ENCODE measurements around the gene ABHD5.
"Not testable (repeated sequence)": the region's sequence is repeated elsewhere in the genome, so short reads cannot be mapped to it uniquely, and the experiment has no call there.

ABHD5 gene

GRCh38 chr3:43690400-43691119 lies at the start of gene ABHD5:
Gene ABHD5 (plus strand): TSS chr3:43690938. CDS start chr3:43690993, 55 bp downstream.
- peak; percentile 46 to 84 for DNase-seq

GRCh38 chr3:43641306-43642114 lies 49.2 kb upstream of the ABHD5 start:
- DNase-seq, result no peak

- DNase-seq, result no peak
Measured at GRCh38 chr3:43644443-43644842, 46.3 kb upstream of the ABHD5 start.

GRCh38 chr3:43647331-43648166 lies 43.2 kb upstream of the ABHD5 start:
- DNase-seq, result no peak

DNA sequence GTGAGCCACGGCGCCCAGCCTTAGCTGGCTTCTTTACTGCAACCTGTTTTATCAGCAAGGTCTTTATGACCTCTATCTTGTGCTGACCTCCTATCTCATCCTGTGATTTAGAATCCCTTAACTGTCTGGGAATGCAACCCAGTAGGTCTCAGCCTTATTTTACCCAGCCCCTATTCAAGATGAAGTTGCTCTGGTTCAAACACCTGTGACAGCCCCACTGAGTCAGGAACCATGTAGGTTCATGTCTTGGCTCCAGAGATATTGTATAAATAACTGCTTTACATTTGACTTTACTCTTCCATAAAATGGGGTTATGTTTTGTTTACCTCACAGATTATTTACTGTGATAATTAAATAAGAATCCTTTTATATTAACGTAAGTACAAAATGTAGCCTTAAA lies 41.8 kb upstream of the ABHD5 start:
- no peak for DNase-seq

- DNase-seq, result no peak
Measured at GRCh38 chr3:43649365-43649968, 41.3 kb upstream of the ABHD5 start.

DNA sequence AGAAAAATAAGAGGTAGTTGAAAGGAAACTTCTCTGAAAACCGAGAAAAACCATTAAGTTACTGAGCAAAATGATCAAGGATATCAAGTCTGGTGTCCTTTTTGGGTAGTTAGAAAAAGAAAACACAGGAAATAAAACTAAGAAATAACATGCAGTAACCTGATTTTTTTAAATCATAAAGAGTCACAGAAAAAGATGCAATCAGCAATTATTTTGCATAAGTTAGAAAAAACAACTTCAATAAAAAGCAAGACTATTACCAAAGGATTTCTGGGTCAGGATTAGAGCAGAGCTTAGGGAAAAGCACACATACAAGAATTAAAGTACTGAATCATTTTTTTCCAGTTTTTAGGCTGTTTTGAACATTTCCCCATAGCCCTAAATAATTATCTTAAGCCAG lies 40.4 kb upstream of the ABHD5 start:
- no peak for DNase-seq

- not testable (repeated sequence) for DNase-seq
Measured at GRCh38 chr3:43656390-43656789, 34.3 kb upstream of the ABHD5 start.

DNA sequence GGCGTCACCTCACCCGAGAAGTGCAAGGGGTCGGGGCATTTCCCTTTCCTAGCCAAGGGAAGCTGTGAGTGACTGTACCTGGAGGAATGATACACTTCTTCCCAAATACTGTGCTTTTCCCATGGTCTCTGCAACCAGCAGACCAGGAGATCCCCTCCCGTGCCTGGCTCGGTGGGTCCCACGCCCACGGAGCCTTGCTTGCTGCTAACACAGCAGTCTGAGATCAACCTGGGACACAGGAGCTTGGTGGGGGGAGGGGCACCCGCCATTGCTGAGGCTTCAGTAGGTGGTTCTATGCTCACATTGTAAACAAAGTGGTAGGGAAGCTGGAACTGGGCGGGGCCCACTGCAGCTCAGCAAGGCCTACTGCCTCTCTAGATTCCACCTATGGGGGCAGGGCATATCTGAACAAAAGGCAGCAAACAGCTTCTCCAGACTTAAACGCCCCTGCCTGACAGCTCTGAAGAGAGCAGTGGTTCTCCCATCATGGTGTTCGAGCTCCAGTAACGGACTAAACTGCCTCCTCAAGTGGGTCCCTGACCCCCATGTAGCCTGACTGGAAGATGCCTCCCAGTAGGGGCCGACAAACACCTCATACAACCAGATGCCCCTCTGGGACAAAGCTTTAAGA lies 31.4 kb upstream of the ABHD5 start:
- no peak for DNase-seq

DNA sequence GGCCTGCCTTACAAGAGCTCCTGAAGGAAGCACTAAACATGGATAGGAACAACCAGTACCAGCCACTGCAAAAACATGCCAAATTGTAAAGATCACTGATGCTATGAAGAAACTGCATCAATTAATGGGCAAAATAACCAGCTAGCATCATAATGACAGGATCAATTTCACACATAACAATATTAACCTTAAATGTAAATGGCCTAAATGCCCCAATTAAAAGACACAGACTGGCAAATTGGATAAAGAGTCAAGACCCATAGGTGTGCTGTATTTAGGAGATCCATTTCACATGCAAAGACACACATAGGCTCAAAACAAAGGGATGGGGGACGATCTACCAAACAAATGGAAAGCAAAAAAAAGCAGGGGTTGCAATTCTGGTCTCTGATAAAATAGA lies 29.4 kb upstream of the ABHD5 start:
- not testable (repeated sequence) for DNase-seq

- not testable (repeated sequence) for DNase-seq
Measured at GRCh38 chr3:43665011-43665410, 25.7 kb upstream of the ABHD5 start.

- no peak for DNase-seq
Measured at GRCh38 chr3:43670635-43671522, 19.9 kb upstream of the ABHD5 start.

DNA sequence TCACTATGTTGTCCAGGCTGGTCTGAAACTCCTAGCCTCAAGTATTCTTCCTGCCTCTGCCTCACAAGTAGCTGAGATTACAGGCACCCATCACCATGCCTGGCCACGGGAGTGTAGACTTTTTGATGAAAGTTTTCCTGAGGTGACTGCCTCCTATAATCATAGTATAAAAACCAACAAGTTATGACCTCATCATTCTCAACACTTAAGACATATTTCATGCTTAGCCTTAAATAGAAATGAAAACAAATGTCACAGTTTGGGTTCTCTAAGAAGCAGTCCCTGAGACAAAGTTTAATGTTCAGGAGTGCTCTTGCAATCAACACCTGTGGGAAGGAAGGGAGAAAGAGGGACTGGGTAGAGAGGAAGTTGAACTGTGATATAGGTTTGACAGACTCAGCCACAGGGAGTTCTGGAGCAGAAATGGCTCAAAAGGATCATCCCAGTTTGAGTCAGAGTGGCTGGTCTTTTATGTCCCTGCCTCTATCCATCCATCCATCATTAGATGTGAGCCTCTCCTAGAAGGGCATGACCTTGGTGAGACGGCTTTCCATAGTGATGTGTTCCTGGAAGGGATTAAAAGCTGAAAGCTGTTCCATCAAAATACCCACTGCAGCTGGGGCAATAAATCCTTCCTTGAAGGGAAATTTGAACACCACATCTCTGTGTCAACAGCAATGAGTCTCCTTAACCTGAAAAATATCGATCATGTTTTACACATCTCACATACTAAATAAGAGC lies 16.2 kb upstream of the ABHD5 start:
- DNase-seq, result no peak

- DNase-seq, result no peak
Measured at GRCh38 chr3:43675593-43675992, 15.1 kb upstream of the ABHD5 start.

DNA sequence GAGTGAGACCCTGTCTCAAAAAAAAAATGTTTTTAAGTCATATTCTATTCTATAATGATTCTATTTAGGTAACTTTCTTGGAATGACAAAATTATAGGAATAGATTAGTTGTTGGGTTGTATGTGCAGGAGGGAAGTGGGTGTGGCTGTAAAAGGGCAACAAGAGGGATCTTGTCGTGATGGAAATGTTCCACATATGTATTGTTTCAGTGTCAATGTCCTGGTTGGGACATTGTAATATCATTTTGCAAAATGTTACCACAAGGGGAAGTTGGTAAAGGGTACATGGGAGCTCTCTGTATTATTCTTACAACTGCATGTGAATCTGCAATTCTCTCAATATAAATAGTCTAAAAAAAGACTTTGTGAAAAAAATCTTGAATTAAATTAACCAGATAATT lies 14.3 kb upstream of the ABHD5 start:
- DNase-seq, result no peak

DNA sequence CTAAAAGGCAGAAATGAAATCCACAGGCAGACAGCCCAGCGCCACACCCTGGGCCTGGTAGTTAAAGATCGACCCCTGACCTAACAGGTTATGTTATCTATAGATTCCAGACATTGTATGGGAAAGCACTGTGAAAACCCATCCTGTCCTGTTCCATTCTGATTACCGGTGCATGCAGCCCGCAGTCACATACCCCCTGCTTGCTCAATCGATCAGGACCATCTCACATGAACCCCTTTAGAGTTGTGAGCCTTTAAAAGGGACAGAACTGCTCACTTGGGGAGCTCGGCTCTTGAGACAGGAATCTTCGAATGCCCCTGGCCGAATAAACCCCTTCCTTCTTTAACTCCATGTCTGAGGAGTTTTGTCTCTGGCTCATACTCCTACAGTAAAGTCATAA lies 12.4 kb upstream of the ABHD5 start:
- not testable (repeated sequence) for DNase-seq

DNA sequence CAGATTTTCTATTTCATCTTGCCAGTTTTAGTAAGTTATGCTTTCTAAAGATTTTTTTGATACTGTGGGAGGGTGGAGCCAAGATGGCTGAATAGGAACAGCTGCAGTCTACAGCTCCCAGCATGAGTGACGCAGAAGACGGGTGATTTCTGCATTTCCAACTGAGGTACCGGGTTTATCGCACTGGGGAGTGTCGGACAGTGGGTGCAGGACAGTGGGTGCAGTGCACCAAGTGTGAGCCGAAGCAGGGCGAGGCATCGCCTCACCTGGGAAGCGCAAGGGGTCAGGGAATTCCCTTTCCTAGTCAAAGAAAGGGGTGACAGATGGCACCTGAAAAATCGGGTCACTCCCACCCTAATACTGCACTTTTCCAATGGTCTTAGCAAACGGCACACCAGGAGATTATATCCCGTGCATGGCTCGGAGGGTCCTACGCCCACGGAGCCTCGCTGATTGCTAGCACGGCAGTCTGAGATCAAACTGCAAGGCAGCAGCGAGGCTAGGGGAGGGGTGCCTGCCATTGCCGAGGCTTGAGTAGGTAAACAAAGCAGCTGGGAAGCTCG lies 11.8 kb upstream of the ABHD5 start:
- DNase-seq, result not testable (repeated sequence)

- DNase-seq, result not testable (repeated sequence)
Measured at GRCh38 chr3:43680857-43681256, 9.9 kb upstream of the ABHD5 start.

DNA sequence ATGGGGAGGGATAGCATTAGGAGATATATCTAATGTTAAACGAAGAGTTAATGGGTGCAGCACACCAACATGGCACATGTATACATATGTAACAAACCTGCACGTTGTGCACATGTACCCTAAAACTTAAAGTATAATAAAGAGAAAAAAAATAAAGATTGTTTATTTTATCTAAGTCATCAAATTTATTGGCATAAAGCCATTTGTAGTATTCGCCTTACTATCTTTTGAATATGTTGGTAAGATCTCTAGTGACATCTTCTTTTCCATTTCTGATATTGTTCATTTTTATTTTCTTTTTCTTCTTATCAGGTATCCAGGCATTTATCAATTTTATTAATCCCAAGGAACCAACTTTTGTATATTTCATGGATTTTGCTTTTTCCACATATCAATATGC lies 5.8 kb upstream of the ABHD5 start:
- no peak for DNase-seq

DNA sequence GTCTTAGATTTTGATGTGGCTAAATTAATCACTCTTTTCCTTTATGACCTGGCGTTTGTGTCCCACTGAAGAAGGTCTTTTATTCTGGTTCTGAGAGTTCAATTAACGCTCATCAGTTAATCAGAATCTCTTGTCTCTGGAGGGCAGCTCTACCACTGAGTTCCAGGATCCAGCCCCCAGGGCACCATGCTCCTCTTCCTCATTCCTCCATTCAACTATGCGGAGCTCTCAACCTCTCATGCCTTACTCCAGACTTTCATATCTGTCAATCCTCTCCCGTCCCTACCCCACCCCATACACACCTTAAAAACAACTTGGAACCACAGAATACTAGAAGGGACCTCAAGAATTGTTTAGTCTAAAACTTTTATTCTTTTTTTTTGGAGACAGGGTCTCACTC lies 4.8 kb upstream of the ABHD5 start:
- no peak for DNase-seq

All from NCI-H187 (cell line).